Activated T-cell treated with anti-CD3 and anti-CD28 coated beads, Interleukin-2, amount 50 U/mL, for 24 hours (primary cell): Measurements from ENCODE around the gene TCEA3.

Source experiments
- DNase-seq: peaks from one replicate; pipeline ENCODE4 v3.0.0-alpha.2; 2020
- H3K27ac Mint-ChIP-seq: 2 replicates; pipeline ENCODE4 v1.8.0; 2020; ENCODE audit warnings: mild to moderate bottlenecking, mixed read lengths
- H3K27me3 Mint-ChIP-seq: 2 replicates; pipeline ENCODE4 v1.8.0; 2020; ENCODE audit warnings: mixed read lengths
- H3K36me3 Mint-ChIP-seq: 2 replicates; pipeline ENCODE4 v1.8.0; 2020; ENCODE audit warnings: low read depth, mixed read lengths
- H3K4me1 Mint-ChIP-seq: 2 replicates; pipeline ENCODE4 v1.8.0; 2020; ENCODE audit warnings: low read depth, mixed read lengths
- H3K4me3 Mint-ChIP-seq: 2 replicates; pipeline ENCODE4 v1.8.0; 2020; ENCODE audit warnings: mild to moderate bottlenecking, moderate library complexity, mixed read lengths
- H3K9me3 Mint-ChIP-seq: 2 replicates; pipeline ENCODE4 v1.8.0; 2020; ENCODE audit warnings: mixed read lengths

TCEA3 gene

DNA sequence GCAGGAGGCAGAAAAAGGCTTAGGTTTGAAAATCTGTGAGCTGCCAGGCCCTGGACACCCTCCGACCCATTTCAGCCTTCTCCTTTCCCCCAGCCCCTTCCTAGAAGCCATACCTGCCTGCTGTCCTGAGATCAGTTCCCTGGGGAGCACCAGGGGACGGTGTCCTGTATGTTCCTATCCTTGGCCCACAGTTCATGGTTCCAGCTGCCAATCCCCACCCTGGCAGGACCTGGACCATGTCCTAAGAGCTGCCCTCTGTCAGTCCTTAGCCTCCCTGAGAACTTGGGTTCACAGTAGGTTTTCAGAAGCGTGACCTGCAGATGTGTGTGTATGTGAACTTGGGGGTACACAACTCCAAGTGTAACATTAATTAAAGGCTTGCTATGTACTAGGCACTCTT lies 3.8 kb downstream of the TCEA3 start:
- Mint-ChIP-seq H3K27me3 (peaks cover 21% of the 10 kb centered on the region), H3K9me3 (no peaks in the 10 kb centered on the region), H3K36me3 (peaks cover 5% of the 10 kb centered on the region), H3K27ac (no peak overlapping the region), H3K4me1 (peaks cover 23% of the 10 kb centered on the region), H3K4me3 (no peak overlapping the region)
- no peak for DNase-seq

- peaks cover 10% of the 10 kb centered on the region for H3K27me3 Mint-ChIP-seq
- peaks cover 21% of the 10 kb centered on the region for H3K4me1 Mint-ChIP-seq
- no peak for DNase-seq
- H3K36me3 Mint-ChIP-seq, result peaks cover 5% of the 10 kb centered on the region
- no peaks in the 10 kb centered on the region for H3K9me3 Mint-ChIP-seq
- no peak overlapping the region for H3K27ac Mint-ChIP-seq
- H3K4me3 Mint-ChIP-seq, result no peak overlapping the region
Observed at GRCh38 chr1:23419180-23419579, 5.4 kb downstream of the TCEA3 start.

GRCh38 chr1:23417570-23417969 lies 7.0 kb downstream of the TCEA3 start:
- no peak for DNase-seq
- Mint-ChIP-seq H3K36me3 (peaks cover 5% of the 10 kb centered on the region), H3K4me1 (peaks cover 8% of the 10 kb centered on the region), H3K27me3 (no peaks in the 10 kb centered on the region), H3K27ac (no peak overlapping the region), H3K4me3 (no peak overlapping the region), H3K9me3 (no peaks in the 10 kb centered on the region)

DNA sequence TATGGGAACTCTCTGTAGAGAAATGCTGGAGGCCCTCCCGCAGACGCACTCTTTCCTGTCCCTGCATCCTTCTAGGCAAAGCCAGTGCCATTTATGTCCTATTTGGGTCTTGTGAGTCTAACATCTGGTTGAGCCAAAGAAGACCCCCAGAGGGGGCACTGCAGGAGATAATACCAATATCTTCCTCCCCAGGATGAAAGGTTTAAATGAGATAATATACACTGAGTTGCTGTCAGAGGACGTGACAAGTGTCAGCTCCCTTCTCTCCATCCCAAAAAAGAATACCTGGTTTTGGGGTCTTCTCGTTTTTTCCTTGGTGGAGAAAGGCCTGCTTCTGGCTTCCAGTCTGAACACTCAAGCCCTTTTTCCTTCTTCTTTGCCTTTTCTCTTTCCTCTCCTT lies 7.6 kb downstream of the TCEA3 start:
- Mint-ChIP-seq H3K36me3 (peaks cover 5% of the 10 kb centered on the region), H3K27me3 (no peaks in the 10 kb centered on the region), H3K4me3 (no peak overlapping the region), H3K4me1 (peaks cover 2% of the 10 kb centered on the region), H3K27ac (no peak overlapping the region), H3K9me3 (no peaks in the 10 kb centered on the region)
- no peak for DNase-seq

GRCh38 chr1:23408797-23409290 lies 15.7 kb downstream of the TCEA3 start:
- Mint-ChIP-seq H3K9me3 (no peaks in the 10 kb centered on the region), H3K4me1 (peaks cover 6% of the 10 kb centered on the region), H3K27ac (no peak overlapping the region)

GRCh38 chr1:23407016-23407630 lies 17.4 kb downstream of the TCEA3 start:
- Mint-ChIP-seq H3K4me1 (peaks cover 13% of the 10 kb centered on the region), H3K27ac (no peak overlapping the region), H3K9me3 (no peaks in the 10 kb centered on the region), H3K27me3 (no peaks in the 10 kb centered on the region), H3K4me3 (no peak overlapping the region), H3K36me3 (no peaks in the 10 kb centered on the region)
- no peak for DNase-seq

More at GRCh38 chr1:23408797-23409290, 15.7 kb downstream of the TCEA3 start:
- Mint-ChIP-seq H3K27me3 (no peaks in the 10 kb centered on the region), H3K4me3 (no peak overlapping the region), H3K36me3 (no peaks in the 10 kb centered on the region)
- no peak for DNase-seq

DNA sequence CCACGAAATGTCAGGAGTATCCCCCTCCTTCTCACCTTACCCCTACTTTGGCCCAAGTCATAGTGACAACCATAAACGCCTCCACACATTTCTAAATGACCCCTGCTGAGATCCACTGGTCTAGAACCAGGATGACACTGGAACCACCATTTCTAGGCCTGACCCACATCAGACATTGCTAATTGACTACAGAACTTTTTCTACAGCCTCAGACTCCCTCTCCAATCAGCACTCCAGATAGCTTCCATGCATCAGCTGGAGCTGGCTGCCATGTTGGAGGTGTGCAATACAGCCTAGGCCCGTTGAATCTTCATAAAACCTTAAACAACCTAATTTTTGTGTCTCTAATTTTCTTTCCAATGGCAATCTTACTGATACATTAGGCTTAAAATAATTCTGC lies 18.6 kb downstream of the TCEA3 start:
- Mint-ChIP-seq H3K27me3 (no peaks in the 10 kb centered on the region), H3K4me3 (no peak overlapping the region), H3K27ac (no peak overlapping the region), H3K9me3 (no peaks in the 10 kb centered on the region), H3K4me1 (peaks cover 13% of the 10 kb centered on the region), H3K36me3 (no peaks in the 10 kb centered on the region)
- DNase-seq, result no peak

- Mint-ChIP-seq H3K36me3 (no peaks in the 10 kb centered on the region), H3K9me3 (no peaks in the 10 kb centered on the region), H3K4me3 (no peak overlapping the region), H3K27me3 (no peaks in the 10 kb centered on the region), H3K27ac (peak overlapping the region; percentile 60), H3K4me1 (peaks cover 13% of the 10 kb centered on the region)
- DNase-seq, result peak; percentile 91
Observed at GRCh38 chr1:23403735-23404486, 20.6 kb downstream of the TCEA3 start.

- no peak for DNase-seq
- no peaks in the 10 kb centered on the region for H3K9me3 Mint-ChIP-seq
Observed at GRCh38 chr1:23403355-23403734, 21.2 kb downstream of the TCEA3 start.

DNA sequence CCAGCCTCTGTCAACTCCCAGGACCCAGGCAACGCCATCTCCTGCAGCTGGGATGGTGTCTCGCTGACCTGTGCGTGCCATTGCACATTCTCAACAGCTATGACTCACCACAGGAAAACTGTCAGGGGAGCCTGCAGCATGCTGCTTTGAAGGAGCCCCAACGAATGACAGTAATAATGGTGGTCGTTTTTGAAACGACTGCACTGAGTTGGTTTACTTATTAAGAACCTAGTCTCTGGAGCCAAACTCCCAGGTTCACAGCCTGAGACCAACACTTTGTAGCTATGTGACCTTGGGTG lies 21.6 kb downstream of the TCEA3 start:
- no peak for DNase-seq
- peaks cover 13% of the 10 kb centered on the region for H3K4me1 Mint-ChIP-seq

More at GRCh38 chr1:23403355-23403734, 21.2 kb downstream of the TCEA3 start:
- Mint-ChIP-seq H3K4me1 (peaks cover 13% of the 10 kb centered on the region), H3K27me3 (no peaks in the 10 kb centered on the region), H3K36me3 (no peaks in the 10 kb centered on the region), H3K4me3 (no peak overlapping the region), H3K27ac (no peak overlapping the region)

GRCh38 chr1:23402286-23403037 lies 22.1 kb downstream of the TCEA3 start:
- peaks cover 13% of the 10 kb centered on the region for H3K4me1 Mint-ChIP-seq
- H3K27me3 Mint-ChIP-seq, result no peaks in the 10 kb centered on the region
- no peaks in the 10 kb centered on the region for H3K9me3 Mint-ChIP-seq
- H3K36me3 Mint-ChIP-seq, result no peaks in the 10 kb centered on the region
- H3K27ac Mint-ChIP-seq, result no peak overlapping the region
- no peak overlapping the region for H3K4me3 Mint-ChIP-seq
- DNase-seq, result no peak

More for the DNA sequence above, 21.6 kb downstream of the TCEA3 start:
- H3K4me3 Mint-ChIP-seq, result no peak overlapping the region
- no peaks in the 10 kb centered on the region for H3K9me3 Mint-ChIP-seq
- H3K27me3 Mint-ChIP-seq, result no peaks in the 10 kb centered on the region
- H3K36me3 Mint-ChIP-seq, result no peaks in the 10 kb centered on the region
- H3K27ac Mint-ChIP-seq, result no peak overlapping the region

- H3K27me3 Mint-ChIP-seq, result no peaks in the 10 kb centered on the region
- no peaks in the 10 kb centered on the region for H3K9me3 Mint-ChIP-seq
- H3K4me1 Mint-ChIP-seq, result peaks cover 13% of the 10 kb centered on the region
- H3K27ac Mint-ChIP-seq, result no peak overlapping the region
- DNase-seq, result no peak
- H3K36me3 Mint-ChIP-seq, result peaks cover 5% of the 10 kb centered on the region
- H3K4me3 Mint-ChIP-seq, result no peak overlapping the region
Observed at GRCh38 chr1:23401313-23401712, 23.2 kb downstream of the TCEA3 start.

DNA sequence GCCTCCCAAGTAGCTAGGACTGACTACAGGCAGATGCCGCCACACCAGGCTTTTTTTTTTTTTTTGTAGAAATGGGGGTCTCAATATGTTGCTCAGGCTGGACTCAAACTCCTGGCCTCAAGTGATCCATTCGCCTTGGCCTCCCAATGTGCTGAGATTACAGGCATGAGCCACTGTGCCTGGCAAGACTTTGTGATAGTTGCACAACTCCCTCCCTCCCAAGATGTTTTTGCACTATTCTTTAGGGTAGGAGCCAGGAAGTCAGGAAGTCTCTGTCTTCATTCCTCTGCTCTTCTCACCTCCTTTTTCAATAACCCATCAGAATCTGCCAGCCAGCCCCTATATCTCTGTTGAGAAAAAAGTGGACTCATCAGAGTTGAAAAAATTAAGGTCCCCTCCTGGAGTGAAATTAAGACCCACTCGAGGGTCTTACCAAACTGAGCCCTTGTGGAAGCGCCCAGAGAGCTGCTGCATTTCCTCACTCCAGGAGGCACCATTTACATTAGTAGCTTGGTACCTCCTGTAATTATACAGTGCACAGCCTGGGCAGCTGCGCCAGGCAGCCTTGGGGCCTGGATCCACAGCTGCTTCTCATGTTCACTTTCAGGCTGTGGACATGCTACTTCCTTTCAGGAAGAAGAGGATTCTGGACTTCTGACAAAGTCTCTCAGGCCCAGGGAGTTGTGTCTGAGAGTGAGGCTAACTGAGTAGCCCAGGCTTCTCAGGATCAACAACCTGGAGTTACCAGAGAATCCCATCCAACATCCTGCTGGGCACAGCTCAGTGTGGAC lies 24.0 kb downstream of the TCEA3 start:
- no peaks in the 10 kb centered on the region for H3K27me3 Mint-ChIP-seq

GRCh38 chr1:23399229-23399628 lies 25.3 kb downstream of the TCEA3 start:
- H3K4me1 Mint-ChIP-seq, result peaks cover 15% of the 10 kb centered on the region
- H3K27ac Mint-ChIP-seq, result no peak overlapping the region
- H3K27me3 Mint-ChIP-seq, result no peaks in the 10 kb centered on the region
- peaks cover 7% of the 10 kb centered on the region for H3K36me3 Mint-ChIP-seq
- DNase-seq, result no peak
- H3K4me3 Mint-ChIP-seq, result no peak overlapping the region
- no peaks in the 10 kb centered on the region for H3K9me3 Mint-ChIP-seq

More for the DNA sequence above, 24.0 kb downstream of the TCEA3 start:
- Mint-ChIP-seq H3K9me3 (no peaks in the 10 kb centered on the region), H3K27ac (no peak overlapping the region), H3K36me3 (peaks cover 7% of the 10 kb centered on the region), H3K4me3 (no peak overlapping the region), H3K4me1 (peaks cover 18% of the 10 kb centered on the region)
- DNase-seq, result no peak
